Stimulated activated CD4-positive, alpha-beta T cell treated with anti-CD3 and anti-CD28 coated beads, Interleukin-15, amount 100 ng/mL, for 1 hour (primary cell): Measurements from ENCODE around the gene NUBP2.
A peak's percentile ranks its signal among the peaks of the same experiment; 100 is the strongest.

Source experiments
- DNase-seq, 2 donors: peaks; one replicate each; pipeline ENCODE4 v3.0.0-alpha.2; 2020; ENCODE audit warnings: low read depth in 1 of 2, low spot score in 1 of 2

NUBP2 gene

GRCh38 chr16:1782408-1783264 is at the start of gene NUBP2, which contains the start of gene SPSB3:
NUBP2 (plus strand) TSS chr16:1782960; CDS start chr16:1783021, 61 bp downstream.
SPSB3 (minus strand) TSS chr16:1782571; CDS start chr16:1781483, 1,088 bp downstream.
- peak; percentile 90 to 96 for DNase-seq

- DNase-seq: no peak
Measured at GRCh38 chr16:1734123-1734522, 48.6 kb upstream of the NUBP2 start.

- no peak for DNase-seq
Measured at GRCh38 chr16:1734816-1735215, 47.9 kb upstream of the NUBP2 start.

GRCh38 chr16:1740234-1740633 is 42.5 kb upstream of the NUBP2 start:
- no peak for DNase-seq

GRCh38 chr16:1740781-1741490 is 41.8 kb upstream of the NUBP2 start:
- DNase-seq: no peak

- DNase-seq: no peak
Measured at GRCh38 chr16:1741553-1742165, 41.1 kb upstream of the NUBP2 start.

- no peak for DNase-seq
Measured at GRCh38 chr16:1743376-1744337, 39.1 kb upstream of the NUBP2 start.

GRCh38 chr16:1744338-1744840 is 38.4 kb upstream of the NUBP2 start:
- no peak for DNase-seq

GRCh38 chr16:1745181-1745899 is 37.4 kb upstream of the NUBP2 start:
- DNase-seq: no peak

GRCh38 chr16:1745900-1746692 is 36.7 kb upstream of the NUBP2 start:
- no peak for DNase-seq

- no peak for DNase-seq
Measured at GRCh38 chr16:1746693-1747195, 36.0 kb upstream of the NUBP2 start.

GRCh38 chr16:1747934-1748333 is 34.8 kb upstream of the NUBP2 start:
- no peak for DNase-seq

- no peak for DNase-seq
Measured at GRCh38 chr16:1749152-1750117, 33.3 kb upstream of the NUBP2 start.

GRCh38 chr16:1751946-1752345 is 30.8 kb upstream of the NUBP2 start:
- no peak for DNase-seq

- no peak for DNase-seq
Measured at GRCh38 chr16:1752853-1753252, 29.9 kb upstream of the NUBP2 start.

GRCh38 chr16:1754204-1754603 is 28.6 kb upstream of the NUBP2 start:
- DNase-seq: no peak

- no peak for DNase-seq
Measured at GRCh38 chr16:1757714-1758461, 24.9 kb upstream of the NUBP2 start.
